ENCODE results near the gene MYH8. TPM values are rescaled to one million over a fixed set of nuclear protein-coding genes. Genes with fewer than 3 reads are reported as not detected.

MYH8 gene
- total and polyA plus RNA-seq, 2 of the 13 experiments (the other 11 are each of a cell fraction or from before 2014, with no cell fraction given) = not detected

- Histone ChIP-seq H3K4me1 (ENCODE audit: insufficient read depth, low read length) (peaks cover 36% of the 10 kb centered on the region), H3K27me3 (ENCODE audit: control insufficient read depth in 1 of 2, insufficient read depth in 2 of 2, low read length in 2 of 2) (0 out of 5 replicates have a peak, but pooled peaks cover 0 to 3% of the 10 kb centered on the region in 2 experiments), H3K9ac (ENCODE audit: insufficient read depth, low read depth, low read length) (peak overlapping the region; percentile 53), H3K4me3 (replicated peaks in 1 of 3; ENCODE audit: insufficient read depth in 1 of 3, low read depth in 2 of 3, low read length in 3 of 3) (peak overlapping the region in 1 of 3 experiments; percentile 30; a peak in 2 of 6 replicates), H3K79me2 (ENCODE audit: insufficient read depth, low read length) (no peaks in the 10 kb centered on the region), H3K36me3 (replicated peaks in 1 of 2; ENCODE audit: control insufficient read depth in 1 of 2, insufficient read depth in 2 of 2, low read length in 2 of 2) (no peaks in the 10 kb centered on the region), H3K4me2 (ENCODE audit: low read depth, low read length) (peak overlapping the region; percentile 70), H3K9me3 (ENCODE audit: low read length) (no peaks in the 10 kb centered on the region), H4K20me1 (ENCODE audit: insufficient read depth, low read length) (no peaks in the 10 kb centered on the region), H2AFZ (ENCODE audit: low read length) (no peak overlapping the region), H3K27ac (ENCODE audit: extremely low read length, insufficient read depth, low read length) (peak overlapping the region; percentile 83)
- no TSS peak for BruUV-seq (replicated peaks)
- ChIA-PET POLR2A (interaction anchor here (1.0 to 1.4 kb wide), 2 partner anchors 13 to 43 kb away, joined by 3 to 4 read pairs; no protein-coding TSS in a partner anchor), CTCF (ENCODE audit: low intra/inter-chr PET ratio, low total read pairs) (no interaction called here)
- DNase-seq (ENCODE audit: low spot score) (peak; percentile 98), FAIRE-seq (peak; percentile 93), ATAC-seq (peak; percentile 99)
- in situ Hi-C loops (cut with HindIII; ENCODE audit: extremely low pct_ligation_motif_present, low pct_unique_long_range_greater_than_20kb) (no loop called here), intact Hi-C loops (cut with micrococcal nuclease; ENCODE audit: unreplicated experiment) (no loop called here)
- WGBS (ENCODE audit: low lambda C conversion rate) = 40% methylated on average over 7 of the region's 7 CpGs
- TF ChIP-seq ZNF878 (CRISPR knock-in tag; IDR thresholded peaks at IDR 0.05) = 0 out of 2 replicates have a peak, but pooled peaks have one; percentile 40
- peak; percentile 92 for TF ChIP-seq HNF4A (CRISPR knock-in tag; IDR thresholded peaks at IDR 0.05)
- no peak for TF ChIP-seq HMGA1 (CRISPR knock-in tag; conservative IDR thresholded peaks at IDR 0.05)
- no peak for TF ChIP-seq KDM1A (CRISPR knock-in tag; IDR thresholded peaks at IDR 0.05)
- TF ChIP-seq ZNF619 (CRISPR knock-in tag; IDR thresholded peaks at IDR 0.05) = no peak
- peak; percentile 52; the same call in 1 of the 2 replicates for TF ChIP-seq HOMEZ (CRISPR knock-in tag; IDR thresholded peaks at IDR 0.05; ENCODE audit: low read depth)
- TF ChIP-seq TFDP1 (CRISPR knock-in tag; IDR thresholded peaks at IDR 0.05; ENCODE audit: borderline replicate concordance) = no peak
- no peak for TF ChIP-seq KLF16 (CRISPR knock-in tag; IDR thresholded peaks at IDR 0.05)
- TF ChIP-seq SAP130 (CRISPR knock-in tag; IDR thresholded peaks at IDR 0.05; ENCODE audit: low read depth) = peak; percentile 63
- no peak for TF ChIP-seq NFRKB (IDR thresholded peaks at IDR 0.05)
- peak; percentile 75 for TF ChIP-seq FOXP4 (CRISPR knock-in tag; IDR thresholded peaks at IDR 0.05)
- no peak for TF ChIP-seq SP140L (CRISPR knock-in tag; IDR thresholded peaks at IDR 0.05; ENCODE audit: borderline replicate concordance)
- peak; percentile 48; the same call in 1 of the 2 replicates for TF ChIP-seq NR2C2 (CRISPR knock-in tag; IDR thresholded peaks at IDR 0.05; ENCODE audit: borderline replicate concordance)
- TF ChIP-seq ZFX (CRISPR knock-in tag; IDR thresholded peaks at IDR 0.05; ENCODE audit: low read depth) = peak; percentile 22; the same call in 1 of the 2 replicates
- TF ChIP-seq, protein P1, sequence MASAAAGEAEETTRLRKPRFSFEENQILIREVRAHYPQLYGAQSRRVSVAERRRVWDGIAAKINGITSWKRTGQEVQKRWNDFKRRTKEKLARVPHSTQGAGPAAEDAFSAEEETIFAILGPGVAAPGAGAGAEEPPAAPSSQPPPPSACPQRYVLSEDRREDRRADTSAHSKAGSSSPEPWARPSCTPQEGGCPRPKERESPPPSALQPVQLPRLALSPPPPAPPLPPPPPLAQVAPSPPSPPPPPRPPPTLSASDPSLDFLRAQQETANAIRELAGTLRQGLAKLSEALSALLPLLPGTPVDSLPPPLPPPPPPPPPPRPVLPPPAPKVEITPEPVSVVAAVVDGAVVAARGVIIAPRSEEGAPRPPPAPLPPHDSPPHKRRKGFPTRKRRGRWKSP (CRISPR knock-in tag; IDR thresholded peaks at IDR 0.05) = no peak
- peak; percentile 61; the same call in 1 of the 2 replicates for TF ChIP-seq MIER3 (CRISPR knock-in tag; IDR thresholded peaks at IDR 0.05; ENCODE audit: borderline replicate concordance)
- peak in 1 of 2 experiments; percentile 41; a peak in 1 of 4 replicates for TF ChIP-seq POLR2A (IDR thresholded peaks at IDR 0.05; ENCODE audit: insufficient read depth in 1 of 2, low read depth in 2 of 2, low read length in 2 of 2)
- peak; percentile 45; the same call in 1 of the 2 replicates for TF ChIP-seq ATF1 (CRISPR knock-in tag; IDR thresholded peaks at IDR 0.05)
- TF ChIP-seq HOXA7 (CRISPR knock-in tag; IDR thresholded peaks at IDR 0.05) = no peak
Measured at GRCh38 chr17:10447026-10447931, 25.5 kb upstream of the MYH8 start.

All from HepG2 (cell line).